ENCODE results near the gene NIT1. TPM values are rescaled to one million over a fixed set of nuclear protein-coding genes. Genes with fewer than 3 reads are reported as not detected.

The NIT1 gene
- total and polyA plus RNA-seq, 9 of the 15 experiments (the other 6 are each of a cell fraction or from before 2014, with no cell fraction given), result 18.4 to 76.0 (median 33.7) TPM

DNA sequence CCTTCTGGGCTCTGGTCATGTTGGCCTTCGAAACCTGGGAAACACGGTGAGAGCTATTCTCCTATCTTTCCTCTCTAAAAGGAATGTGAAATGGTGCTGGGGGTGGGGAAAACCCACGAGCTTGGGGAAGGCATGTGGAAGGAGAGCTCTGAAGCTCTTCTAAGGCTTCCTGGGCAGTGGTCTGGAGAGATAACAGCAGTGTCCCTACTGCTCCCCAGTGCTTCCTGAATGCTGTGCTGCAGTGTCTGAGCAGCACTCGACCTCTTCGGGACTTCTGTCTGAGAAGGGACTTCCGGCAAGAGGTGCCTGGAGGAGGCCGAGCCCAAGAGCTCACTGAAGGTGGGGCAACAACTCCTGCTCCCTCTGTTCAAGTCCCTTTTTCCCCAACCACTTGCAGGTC, 44.1 kb downstream of the NIT1 start:
- Histone ChIP-seq H3K4me2 (ENCODE audit: insufficient read depth, low read length) (peak overlapping the region; percentile 83), H3K27ac (ENCODE audit: extremely low read depth, low read depth, low read length) (peak overlapping the region; percentile 78), H3K36me3 (ENCODE audit: control insufficient read depth, insufficient read depth, low read length) (peaks cover 66% of the 10 kb centered on the region), H3K9ac (ENCODE audit: insufficient read depth in 1 of 2, low read depth in 2 of 2, low read length in 2 of 2) (peak overlapping the region; percentile 65 to 88), H3K9me1 (ENCODE audit: control insufficient read depth, insufficient read depth, low read length) (no peaks in the 10 kb centered on the region), H3K79me2 (ENCODE audit: control insufficient read depth, insufficient read depth, low read length) (peaks cover 59% of the 10 kb centered on the region), H2AFZ (ENCODE audit: low read depth, low read length) (peak overlapping the region; percentile 51), H3K27me3 (ENCODE audit: control insufficient read depth in 2 of 2, insufficient read depth in 2 of 2, low read length in 2 of 2) (no peaks in the 10 kb centered on the region), H3K4me1 (replicated peaks in 1 of 2; ENCODE audit: control insufficient read depth in 2 of 2, insufficient read depth in 2 of 2, low read length in 2 of 2) (peaks cover 63 to 72% of the 10 kb centered on the region in 2 experiments), H3K9me3 (replicated peaks; ENCODE audit: control insufficient read depth, insufficient read depth, low read depth, low read length) (no peaks in the 10 kb centered on the region), H4K20me1 (replicated peaks; ENCODE audit: control insufficient read depth, insufficient read depth, low read length) (no peaks in the 10 kb centered on the region), H3K4me3 (peak overlapping the region; percentile 17)
- BruUV-seq (replicated peaks), result no TSS peak
- FAIRE-seq (peak; percentile 96), ATAC-seq (peak; percentile 6), DNase-seq (ENCODE audit: extremely low read depth in 1 of 4, low spot score in 3 of 4) (peak in 3 of 4 experiments; percentile 23 to 90 (median 79))
- in situ Hi-C loops (cut with MboI) (no loop called here), intact Hi-C loops (cut with micrococcal nuclease) (no loop called here)
- POLR2A ChIA-PET, result interaction anchor here (0.6 to 1.7 kb wide), 8 partner anchors 8 to 174 kb away, joined by 3 to 12 read pairs (median 4); partner anchors contain the start of genes DEDD and UFC1
- CTCF ChIA-PET (ENCODE audit: low intra/inter-chr PET ratio), result no interaction called here
- 1% methylated on average over 7 of the region's 7 CpGs for WGBS (ENCODE audit: insufficient coverage, low coverage, missing lambda C conversion rate)
- TF ChIP-seq SMARCB1 (IDR thresholded peaks at IDR 0.05; ENCODE audit: insufficient read length, low read depth) (no peak), MCM7 (IDR thresholded peaks at IDR 0.05) (no peak), ZNF551 (CRISPR knock-in tag; IDR thresholded peaks at IDR 0.05) (no peak), OTX1 (CRISPR knock-in tag; IDR thresholded peaks at IDR 0.05) (no peak), SRF (CRISPR knock-in tag; IDR thresholded peaks at IDR 0.05) (no peak), HCFC1 (IDR thresholded peaks at IDR 0.05; ENCODE audit: low read depth, low read length) (no peak), TAL1 (IDR thresholded peaks at IDR 0.05) (peak; percentile 51), ZNF184 (CRISPR knock-in tag; IDR thresholded peaks at IDR 0.05) (no peak), MBD2 (IDR thresholded peaks at IDR 0.05; ENCODE audit: borderline replicate concordance, low read depth) (no peak), ZNF24 (IDR thresholded peaks at IDR 0.05) (no peak), ZSCAN32 (CRISPR knock-in tag; IDR thresholded peaks at IDR 0.05) (no peak), ZNF143 (CRISPR knock-in tag; IDR thresholded peaks at IDR 0.05) (no peak), SMARCA4 (IDR thresholded peaks at IDR 0.05) (peak; percentile 51; the same call in 1 of the 2 replicates), POLR2A (conservative IDR thresholded peaks at IDR 0.05) (peak; percentile 62; the same call in 1 of the 2 replicates), ZNF263 (CRISPR knock-in tag; IDR thresholded peaks at IDR 0.05; ENCODE audit: borderline replicate concordance) (no peak; the same call in 1 of the 2 replicates), TBP (optimal IDR thresholded peaks at IDR 0.05; ENCODE audit: low read depth, low read length) (peak; percentile 38), IFI16 (CRISPR knock-in tag; IDR thresholded peaks at IDR 0.05) (no peak), ZFX (CRISPR knock-in tag; IDR thresholded peaks at IDR 0.05) (no peak), HNRNPK (IDR thresholded peaks at IDR 0.05; ENCODE audit: low read depth, low read length, poor library complexity, severe bottlenecking) (no peak), ESRRB (CRISPR knock-in tag; IDR thresholded peaks at IDR 0.05; ENCODE audit: borderline replicate concordance) (no peak), CREB3L1 (IDR thresholded peaks at IDR 0.05; ENCODE audit: borderline replicate concordance, low read depth) (no peak), ZC3H8 (IDR thresholded peaks at IDR 0.05) (no peak), GABPA (tag; conservative IDR thresholded peaks at IDR 0.05; ENCODE audit: low read depth) (0 out of 2 replicates have a peak, but pooled peaks have one; percentile 23), ZNF3 (CRISPR knock-in tag; IDR thresholded peaks at IDR 0.05) (no peak)
- TF ChIP-seq, protein P1, sequence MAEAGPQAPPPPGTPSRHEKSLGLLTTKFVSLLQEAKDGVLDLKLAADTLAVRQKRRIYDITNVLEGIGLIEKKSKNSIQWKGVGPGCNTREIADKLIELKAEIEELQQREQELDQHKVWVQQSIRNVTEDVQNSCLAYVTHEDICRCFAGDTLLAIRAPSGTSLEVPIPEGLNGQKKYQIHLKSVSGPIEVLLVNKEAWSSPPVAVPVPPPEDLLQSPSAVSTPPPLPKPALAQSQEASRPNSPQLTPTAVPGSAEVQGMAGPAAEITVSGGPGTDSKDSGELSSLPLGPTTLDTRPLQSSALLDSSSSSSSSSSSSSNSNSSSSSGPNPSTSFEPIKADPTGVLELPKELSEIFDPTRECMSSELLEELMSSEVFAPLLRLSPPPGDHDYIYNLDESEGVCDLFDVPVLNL (CRISPR knock-in tag; IDR thresholded peaks at IDR 0.05; ENCODE audit: low read depth), result no peak

All from K562 (cell line).